ENCODE results near the gene MARK4.
"Not testable (repeated sequence)": the region's sequence is repeated elsewhere in the genome, so short reads cannot be mapped to it uniquely, and the experiment has no call there.

Gene MARK4

DNA sequence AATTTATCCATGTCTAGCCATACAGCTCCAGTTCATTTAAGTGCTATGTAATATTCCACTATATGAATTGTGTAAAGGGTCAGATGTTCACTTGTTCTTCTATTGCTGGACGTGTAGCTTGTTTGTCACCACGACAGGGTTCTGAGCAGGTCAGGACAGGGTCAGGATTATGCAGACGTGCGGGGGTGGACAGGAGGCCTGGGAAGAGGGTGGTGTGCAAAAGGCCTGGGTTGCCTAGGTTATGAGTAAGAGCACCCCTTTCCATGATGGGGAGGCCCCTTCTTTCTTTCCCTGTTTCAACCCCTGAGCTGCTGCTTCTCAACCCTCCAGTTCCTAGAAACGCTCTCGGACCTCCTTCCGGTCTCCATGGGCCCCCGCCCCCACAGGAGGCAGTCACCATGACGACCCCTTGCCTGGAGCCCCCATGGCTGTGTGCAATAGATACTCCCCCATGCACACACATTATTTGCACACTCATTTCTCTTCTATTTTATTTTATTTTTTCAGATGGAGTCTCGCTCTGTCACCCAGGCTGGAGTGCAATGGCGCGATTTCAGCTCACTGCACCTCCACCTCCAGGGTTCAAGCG, 7.8 kb upstream of the MARK4 start:
- DNase-seq (ENCODE audit: low read depth), result no peak

DNA sequence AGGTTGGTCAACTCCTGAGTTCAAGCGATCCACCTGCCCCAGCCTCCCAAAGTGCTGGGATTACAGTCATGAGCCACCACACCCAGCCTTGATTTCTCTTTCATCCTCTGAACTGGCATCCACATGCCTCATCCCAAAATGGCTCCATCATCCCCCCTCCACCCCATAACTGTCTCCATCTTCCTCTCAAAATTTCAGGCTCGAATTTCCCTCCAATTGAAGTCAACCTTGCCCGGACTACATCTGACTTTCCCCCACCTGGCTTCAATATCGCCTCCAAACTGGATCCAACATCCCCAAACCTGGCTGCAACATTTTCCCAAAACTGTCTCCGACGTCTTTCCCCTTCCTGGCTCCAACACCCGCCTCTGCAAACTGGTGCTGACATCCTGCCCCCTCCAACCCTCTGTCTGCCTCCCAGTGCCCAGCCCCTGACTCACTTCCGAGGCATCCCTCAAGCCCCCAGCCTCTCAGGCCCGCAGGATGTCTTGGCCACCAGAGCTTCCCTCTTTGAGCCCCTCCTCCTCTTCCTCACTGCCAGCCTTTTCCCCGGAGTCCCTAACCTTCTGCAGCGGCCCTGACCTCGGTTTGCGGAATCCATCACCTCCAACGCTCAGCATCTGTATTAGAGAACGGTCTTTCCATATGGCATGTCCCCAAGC, 6.8 kb upstream of the MARK4 start:
- DNase-seq (ENCODE audit: low read depth), result no peak

DNA sequence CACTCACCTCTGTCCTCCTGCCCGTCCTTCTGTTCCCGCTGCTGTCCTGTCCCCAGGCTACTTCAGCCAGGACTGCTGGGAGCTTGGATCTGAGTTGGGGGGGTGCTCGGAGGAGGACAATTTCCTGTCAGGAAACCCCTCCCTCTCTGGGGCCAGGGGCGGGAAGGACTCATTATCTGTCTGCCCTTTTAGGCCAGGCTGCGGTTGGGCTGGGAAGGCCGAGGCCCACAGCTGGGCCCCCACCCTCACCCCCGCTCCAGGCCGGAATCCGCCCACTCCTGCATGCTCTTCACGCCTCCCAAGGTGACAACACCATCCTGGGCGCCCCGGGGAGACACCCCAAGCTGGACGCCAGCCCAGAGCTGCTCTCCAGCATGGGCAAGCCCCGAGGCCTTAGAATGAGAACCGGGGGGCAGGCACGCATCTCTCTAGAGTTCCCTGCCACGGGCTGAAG, 5.7 kb upstream of the MARK4 start, which contains the start of gene EXOC3L2:
EXOC3L2 (minus strand) TSS at position 74 of the 454 bp plus-strand sequence. CDS start 6,362 bp downstream, outside the sequence.
- DNase-seq (ENCODE audit: low read depth), result no peak

DNA sequence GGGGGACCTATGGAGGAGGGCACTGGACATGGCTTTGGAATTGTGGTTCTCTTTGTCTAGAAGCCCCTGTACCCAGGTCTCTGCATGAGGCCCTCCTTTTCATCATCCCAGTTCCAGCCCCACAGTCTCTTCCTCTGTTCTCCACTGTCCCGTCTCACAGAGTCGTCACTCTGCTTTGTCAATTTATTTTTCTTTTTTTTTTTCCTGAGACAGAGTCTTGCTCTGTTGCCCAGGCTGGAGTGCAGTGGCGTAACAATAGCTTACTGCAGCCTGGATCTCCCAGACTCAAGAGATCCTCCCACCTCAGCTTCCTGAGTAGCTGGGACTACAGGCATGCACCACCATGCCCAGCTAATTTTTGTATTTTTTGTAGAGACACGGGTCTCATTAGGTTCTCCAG, 5.2 kb upstream of the MARK4 start:
- DNase-seq (ENCODE audit: low read depth), result no peak

DNA sequence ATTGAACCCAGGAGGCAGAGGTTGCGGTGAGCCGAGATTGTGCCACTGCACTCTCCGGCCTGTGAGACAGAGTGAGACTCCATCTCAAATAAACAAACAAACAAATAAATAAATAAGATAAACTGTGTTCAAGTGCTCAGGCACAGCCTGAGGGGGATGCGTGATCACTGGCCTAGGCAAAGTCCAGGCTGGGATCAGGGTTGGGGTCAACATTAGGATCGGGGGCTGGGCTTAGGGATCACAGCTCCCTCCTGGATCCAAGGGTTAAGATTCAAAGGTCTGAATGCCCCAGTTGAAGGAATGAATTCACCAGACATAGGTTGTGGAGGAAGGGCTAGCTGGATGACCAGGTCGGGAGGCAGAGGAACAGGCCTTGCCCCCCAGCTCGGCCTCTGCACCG, 3.9 kb upstream of the MARK4 start:
- no peak for DNase-seq (ENCODE audit: low read depth)

DNA sequence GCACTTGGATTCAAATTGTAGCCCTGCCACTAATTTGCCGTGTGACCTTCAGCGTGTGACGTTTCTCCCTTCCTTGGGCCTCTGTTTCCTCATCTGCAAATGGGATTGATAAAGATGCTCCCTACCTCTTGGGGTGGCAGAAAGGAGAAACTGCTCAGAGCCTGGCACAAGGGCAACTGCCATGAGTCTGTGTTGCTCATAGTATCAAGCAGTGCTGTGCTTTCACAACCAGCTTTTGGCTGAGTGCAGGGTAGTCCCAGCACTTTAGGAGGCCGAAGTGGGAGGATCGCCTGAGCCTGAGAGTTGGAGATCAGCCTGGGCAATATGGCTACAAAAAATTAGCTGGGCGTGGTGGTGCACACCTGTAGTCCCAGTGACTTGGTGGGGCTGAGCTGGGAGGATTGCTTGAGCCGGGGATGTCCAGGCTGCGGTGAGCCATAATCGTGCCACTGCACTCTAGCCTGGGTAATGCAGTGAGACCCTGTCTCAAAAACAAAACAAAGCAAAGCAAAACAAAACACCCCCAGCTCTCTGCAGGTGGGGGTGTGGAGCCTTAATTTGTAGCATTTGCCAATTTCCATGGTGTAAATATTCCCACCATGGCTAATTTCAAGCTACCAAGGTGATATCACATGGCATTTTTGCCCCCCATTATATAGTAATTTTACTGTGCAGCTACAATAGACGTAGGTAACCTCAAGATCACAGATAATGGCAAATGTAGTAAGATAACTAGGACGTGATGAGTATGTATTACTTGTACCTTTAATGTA, 1.6 kb upstream of the MARK4 start:
- DNase-seq (ENCODE audit: low read depth), result no peak

DNA sequence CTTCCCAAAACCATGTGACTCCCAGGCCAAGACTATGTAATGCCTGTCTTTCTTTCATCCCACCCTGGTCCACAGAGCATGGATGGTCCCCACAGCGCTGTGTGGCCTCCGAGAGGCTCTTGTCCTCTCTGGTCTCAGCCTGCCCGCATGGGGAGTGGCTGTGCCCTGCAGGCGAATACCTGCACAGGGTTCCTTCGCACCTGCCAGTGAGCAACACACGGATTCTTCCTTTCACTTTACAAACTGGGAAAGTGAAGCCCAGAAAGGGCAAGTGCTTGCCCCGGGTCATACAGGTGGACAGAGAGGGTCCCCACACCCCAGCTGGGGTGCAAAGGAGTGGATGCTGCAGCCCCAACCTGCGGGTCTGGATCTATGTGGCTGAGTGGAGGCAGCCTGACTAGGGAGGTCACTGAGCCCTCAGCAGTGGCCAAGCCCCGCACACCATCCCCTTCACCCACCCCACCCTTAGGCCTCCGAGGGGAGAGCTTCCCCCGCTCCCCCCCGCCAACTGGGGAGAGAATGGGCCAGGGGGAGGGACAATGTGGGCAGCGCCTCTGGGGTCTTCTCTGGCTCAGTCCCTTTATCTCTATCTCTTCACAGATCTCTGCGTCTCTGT, 747 bp upstream of the MARK4 start:
- DNase-seq (ENCODE audit: low read depth), result no peak

DNA sequence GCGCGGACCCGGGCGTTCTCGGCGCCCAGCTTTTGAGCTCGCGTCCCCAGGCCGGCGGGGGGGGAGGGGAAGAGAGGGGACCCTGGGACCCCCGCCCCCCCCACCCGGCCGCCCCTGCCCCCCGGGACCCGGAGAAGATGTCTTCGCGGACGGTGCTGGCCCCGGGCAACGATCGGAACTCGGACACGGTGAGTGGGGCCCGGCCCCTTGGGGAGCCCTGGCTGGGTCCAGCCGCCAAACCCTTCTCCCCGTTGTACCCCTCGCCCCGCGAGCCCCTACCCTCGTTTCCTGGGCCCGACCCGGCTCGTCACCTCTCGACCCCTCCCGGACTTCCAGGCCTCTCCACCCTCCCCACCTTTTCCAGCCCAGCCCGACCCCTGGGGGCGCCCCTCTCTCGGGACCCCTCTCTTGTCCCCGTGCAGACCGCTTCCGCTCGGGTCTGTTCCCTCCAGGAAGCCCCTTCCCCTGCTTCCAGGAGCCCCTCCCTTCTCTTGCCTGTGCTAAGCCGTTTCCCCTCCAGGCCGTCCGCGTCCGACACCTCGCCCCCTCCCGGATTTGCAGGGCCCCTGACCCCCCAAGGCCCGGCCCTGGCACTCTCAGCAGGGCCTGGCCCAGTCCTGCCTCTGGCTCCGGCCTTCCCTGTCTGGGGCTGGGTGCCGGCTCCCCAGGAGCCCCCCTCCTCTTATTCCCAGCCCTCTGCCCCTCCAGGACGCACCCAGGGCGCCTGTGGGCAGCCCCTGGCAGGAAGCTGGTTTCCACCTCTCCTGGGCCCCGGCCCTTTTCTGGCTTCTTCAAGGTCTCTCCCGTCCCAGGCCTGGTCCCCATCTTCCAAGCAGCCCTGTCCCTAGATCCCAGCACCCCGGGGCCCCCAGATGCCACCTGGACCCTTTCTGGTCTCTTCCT, 632 bp downstream of the MARK4 start:
- no peak for DNase-seq (ENCODE audit: low read depth)

DNA sequence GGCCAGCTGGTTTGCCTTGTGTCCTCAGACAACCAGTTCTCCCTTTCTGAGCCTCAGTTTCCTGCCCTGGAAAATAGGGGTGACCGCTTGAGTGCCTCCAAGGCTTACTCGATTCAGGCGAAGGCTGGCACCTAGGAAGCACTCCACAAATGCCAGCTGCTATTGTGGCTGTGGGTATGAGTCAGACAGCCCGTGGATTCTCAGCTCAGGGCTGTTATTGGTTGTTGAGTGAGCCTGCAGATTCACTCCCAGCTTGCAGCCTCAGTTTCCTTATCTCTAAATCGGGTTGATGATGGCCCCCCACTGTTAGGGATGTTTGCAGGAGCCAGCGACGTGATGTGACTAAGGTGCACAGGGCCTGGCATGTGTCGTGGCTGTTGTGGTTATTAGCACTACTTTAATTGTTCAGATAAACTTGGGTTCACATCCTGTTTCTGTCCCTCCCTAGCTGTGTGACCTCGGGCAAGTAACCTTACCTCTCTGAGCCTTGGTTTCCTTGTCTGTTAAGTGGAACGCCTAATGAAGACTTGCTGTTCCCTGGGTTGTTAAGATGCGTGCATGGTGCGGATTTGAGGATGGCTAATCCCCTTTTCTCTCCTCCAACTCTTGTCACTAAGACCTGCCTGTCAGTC, 2.4 kb downstream of the MARK4 start:
- no peak for DNase-seq (ENCODE audit: low read depth)

DNA sequence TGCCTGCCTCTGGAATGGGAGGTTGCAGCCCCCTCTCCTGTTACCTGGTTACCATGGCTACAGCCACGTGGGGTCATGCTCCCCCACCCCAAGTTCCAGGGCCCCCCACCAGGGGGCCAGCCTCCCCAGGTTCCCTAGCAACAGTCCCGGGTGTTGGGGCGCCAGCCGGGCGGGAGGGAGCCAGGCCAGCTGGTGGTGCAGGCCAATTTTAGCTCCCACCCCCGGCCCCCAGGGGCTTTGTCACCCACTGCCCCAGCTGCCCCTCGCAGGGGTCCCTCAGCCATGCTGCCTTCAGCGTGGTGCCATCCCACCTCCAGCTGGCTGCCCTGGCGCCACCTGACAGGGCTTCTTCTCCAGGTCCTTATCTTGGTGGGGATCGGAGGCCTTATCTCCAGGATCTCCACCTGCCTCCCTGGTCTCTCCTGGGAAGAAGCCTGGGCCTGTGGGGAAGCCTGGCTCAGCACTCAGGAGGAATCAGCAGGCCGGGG, 3.0 kb downstream of the MARK4 start:
- no peak for DNase-seq (ENCODE audit: low read depth)

DNA sequence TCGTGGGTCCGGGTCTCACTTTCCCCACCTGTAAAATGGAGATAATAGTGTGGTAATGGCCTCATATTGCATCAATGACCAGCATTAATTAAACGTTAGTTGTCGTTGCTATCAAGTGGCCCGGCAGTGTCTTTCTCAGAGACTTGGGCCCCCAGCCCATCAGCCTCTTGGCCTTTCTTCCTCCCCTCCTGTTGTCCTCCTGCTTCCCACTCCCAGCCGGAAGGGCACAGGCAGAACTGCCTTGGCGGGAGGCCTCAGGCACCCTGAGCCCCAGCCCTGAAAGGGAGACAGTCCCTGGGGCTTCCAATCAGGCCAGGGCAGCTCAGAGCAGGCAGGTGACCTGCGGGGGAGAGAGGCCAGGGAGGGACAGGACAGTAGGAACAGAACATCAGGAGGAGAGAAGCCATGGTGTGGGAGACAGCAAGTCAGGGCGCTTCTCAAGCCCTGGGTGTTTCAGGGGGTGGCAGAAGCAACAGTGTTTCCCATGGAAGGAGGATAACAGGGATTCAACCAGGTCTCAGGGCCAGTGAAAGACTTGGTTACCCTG, 4.6 kb downstream of the MARK4 start:
- DNase-seq (ENCODE audit: low read depth), result no peak

DNA sequence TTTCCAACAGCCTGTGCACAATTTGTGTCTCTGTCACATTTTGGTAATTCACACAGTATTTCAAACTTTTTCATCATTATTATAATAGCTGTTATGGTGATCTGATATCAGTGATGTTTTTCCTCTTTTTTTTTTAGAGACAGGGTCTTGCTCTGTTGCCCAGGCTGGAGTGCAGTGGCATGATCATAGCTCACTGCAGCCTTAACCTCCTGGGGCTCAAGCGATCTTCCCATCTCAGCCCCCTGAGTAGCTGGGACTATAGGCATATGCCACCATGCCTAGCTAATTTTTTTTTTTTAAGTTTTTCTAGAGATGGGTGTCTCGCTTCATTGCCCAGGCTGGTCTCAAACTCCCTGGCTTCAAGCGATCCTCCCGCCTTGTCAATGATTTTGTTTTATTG, 5.8 kb downstream of the MARK4 start:
- DNase-seq (ENCODE audit: low read depth), result no peak

DNA sequence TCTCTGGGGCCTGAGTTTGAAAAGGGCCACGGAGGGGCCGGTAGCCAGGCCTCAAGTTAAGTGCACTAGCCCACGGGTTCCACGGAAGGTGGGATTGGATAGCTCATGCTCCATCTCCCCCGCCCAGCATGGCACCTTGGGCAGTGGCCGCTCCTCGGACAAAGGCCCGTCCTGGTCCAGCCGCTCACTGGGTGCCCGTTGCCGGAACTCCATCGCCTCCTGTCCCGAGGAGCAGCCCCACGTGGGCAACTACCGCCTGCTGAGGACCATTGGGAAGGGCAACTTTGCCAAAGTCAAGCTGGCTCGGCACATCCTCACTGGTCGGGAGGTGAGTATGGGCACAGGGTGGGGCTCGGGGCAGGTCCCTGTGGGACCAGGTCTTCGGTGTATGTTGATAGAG, 7.8 kb downstream of the MARK4 start:
- DNase-seq (ENCODE audit: low read depth), result no peak

DNA sequence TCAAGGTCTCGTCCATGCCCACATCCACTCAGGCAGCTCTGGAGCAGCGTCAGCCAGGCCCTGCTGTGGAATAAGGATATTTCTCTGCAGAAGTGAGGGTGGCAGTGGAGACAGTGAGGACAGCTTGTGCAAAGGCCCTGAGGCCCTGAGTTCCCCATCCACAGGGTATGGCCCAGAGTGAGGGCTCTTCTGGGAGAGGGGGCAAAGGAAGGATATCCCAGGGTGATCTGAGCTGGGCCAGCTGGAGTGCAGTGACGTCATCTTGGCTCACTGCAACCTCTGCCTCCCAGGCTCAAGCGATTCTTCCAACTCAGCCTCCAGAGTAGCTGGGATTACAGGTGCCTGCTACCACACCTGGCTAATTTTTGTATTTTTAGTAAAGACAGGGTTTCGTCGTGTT, 11.5 kb downstream of the MARK4 start:
- no peak for DNase-seq (ENCODE audit: low read depth)

DNA sequence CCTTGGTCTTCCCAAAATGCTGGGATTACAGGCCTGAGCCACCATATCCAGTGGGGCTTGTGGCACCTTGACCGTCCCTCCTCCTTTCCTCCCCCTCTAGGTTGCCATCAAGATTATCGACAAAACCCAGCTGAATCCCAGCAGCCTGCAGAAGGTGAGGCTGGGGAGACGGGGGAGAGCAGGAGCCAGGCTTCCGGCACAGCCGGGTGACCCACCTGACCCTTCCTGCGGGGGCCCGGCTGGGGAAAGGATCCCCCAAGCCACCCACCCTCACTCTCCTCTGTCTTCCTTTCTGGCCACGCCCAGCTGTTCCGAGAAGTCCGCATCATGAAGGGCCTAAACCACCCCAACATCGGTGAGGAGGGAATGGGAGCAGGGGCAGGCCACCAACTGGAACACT, 11.9 kb downstream of the MARK4 start:
- DNase-seq (ENCODE audit: low read depth), result no peak

DNA sequence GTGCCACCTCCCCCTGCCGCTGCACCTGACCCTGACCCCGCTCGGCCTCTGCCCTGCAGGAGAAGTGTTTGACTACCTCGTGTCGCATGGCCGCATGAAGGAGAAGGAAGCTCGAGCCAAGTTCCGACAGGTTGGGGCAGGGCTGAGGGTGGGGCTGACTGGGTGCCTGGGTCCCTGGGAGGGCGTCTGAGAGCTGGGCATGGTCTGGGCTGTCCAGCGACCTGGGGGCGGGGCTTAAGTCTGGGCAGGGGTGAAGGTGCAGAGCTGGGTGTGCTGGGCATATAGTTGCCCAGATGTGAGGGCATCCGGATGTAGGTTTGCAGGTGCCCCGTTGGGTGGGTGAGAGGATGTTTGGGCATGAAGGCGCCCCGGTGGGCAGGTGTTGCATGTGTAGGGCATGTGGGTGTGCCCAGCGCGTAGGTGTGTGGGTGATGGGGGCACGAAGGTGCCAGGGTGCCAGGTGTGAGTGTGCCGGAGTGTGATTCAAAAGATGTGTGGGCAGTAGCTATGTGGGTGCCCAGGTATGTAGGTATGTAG, 13.8 kb downstream of the MARK4 start:
- no peak for DNase-seq (ENCODE audit: low read depth)

DNA sequence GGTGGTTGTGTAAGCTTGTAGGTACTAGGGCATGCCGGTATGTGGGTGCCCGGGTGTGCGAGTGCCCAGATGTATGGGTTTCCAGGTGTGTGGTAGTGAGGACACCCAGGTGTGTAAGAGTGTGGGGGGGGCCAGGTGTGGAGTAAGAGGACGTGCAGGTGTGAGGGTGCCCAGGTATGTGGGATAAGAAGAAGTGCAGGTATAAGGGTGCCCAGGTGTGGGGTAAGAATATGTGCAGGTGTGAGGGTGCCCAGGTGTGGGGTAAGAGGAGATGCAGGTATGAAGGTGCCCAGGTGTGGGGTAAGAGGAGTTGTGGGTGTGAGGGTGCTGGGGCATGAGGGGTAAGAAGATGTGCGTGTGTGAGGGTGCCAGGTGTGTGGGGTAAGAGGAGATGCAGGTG, 14.3 kb downstream of the MARK4 start:
- no peak for DNase-seq (ENCODE audit: low read depth)

DNA sequence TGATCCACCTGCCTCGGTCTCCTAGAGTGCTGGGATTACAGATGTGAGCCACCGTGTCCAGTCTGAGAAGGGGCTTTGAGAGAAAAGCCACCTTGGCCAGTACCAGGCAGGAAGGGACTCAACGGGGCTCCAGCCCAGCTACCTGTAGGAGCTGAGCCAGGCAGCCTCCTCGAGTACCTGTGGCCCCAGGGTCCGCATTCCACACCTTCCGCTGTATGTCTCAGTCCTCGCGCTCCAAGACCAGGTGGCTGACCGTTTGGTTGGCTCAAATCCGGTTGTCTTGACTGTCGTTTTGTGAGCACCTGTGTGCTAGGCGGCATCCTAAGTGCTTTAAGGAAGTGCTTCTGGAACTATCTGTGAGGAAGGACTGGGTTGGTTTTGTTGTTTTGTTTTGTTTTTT, 16.2 kb downstream of the MARK4 start:
- DNase-seq (ENCODE audit: low read depth), result no peak

DNA sequence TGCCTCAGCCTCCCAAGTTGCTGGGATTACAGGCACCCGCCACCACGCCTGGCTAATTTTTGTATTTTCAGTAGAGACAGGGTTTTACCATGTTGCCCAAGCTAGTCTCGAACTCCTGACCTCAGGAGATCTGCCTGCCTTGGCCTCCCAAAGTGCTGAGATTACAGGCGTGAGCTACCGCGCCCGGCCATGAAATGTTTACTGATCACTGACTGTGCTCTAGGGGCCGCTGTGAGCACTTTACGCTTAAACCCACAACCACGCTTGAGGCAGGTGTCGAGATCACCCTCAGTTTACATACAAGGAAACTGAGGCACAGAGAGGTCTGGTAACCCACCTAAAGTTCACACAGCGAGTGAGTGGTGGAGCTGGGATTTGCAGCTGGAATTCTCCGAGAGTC, 18.9 kb downstream of the MARK4 start:
- DNase-seq (ENCODE audit: low read depth), result not testable (repeated sequence)

DNA sequence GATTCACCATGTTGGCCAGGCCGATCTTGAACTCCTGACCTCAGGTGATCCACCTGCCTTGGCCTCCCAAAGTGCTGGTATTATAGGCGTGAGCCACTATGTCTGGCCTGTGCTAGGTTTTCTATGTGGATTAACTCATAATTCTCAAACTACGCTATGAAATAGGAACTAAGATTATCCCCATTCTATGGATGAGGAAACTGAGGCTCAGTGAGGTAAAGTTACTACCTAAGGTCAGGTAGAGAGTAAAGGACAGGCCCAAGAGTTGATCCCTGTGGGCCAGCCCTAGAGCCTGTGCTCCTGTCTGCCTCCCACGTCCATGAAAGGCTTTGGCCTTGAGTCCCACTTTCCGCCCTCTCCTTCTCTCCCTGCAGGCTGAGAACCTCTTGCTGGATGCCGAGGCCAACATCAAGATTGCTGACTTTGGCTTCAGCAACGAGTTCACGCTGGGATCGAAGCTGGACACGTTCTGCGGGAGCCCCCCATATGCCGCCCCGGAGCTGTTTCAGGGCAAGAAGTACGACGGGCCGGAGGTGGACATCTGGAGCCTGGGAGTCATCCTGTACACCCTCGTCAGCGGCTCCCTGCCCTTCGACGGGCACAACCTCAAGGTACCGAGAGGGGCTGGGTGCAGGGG, 20.1 kb downstream of the MARK4 start:
- DNase-seq (ENCODE audit: low read depth), result no peak
